GM12878 (cell line): ENCODE measurements around the gene ANKRD45. TPM values are rescaled to one million over a fixed set of nuclear protein-coding genes. Genes with fewer than 3 reads are reported as not detected.

Experiments used
- ATAC-seq: fragments of 200-7000 bp; cut with Tn5 transposase; 3 replicates; pipeline ENCODE4 v1.9.1; 2020; ENCODE audit warnings: mild to moderate bottlenecking, moderate library complexity
- BruUV-seq: library from RNA; stranded (reverse); fragments of 400-500 nt; replicated peaks from 2 replicates; lab custom pipeline; 2021; lab: Mats Ljungman, UMichigan
- CTCF ChIA-PET: fragments of 300-600 bp; sonication (Branson Sonifier 250); formaldehyde crosslinking; extraction: SDS; loops from one replicate; lab custom pipeline; 2021; ENCODE audit warnings: inconsistent platforms; lab: Yijun Ruan, JAX
- POLR2A ChIA-PET: fragments of 350-600 bp; formaldehyde crosslinking; extraction: SDS; loops from one replicate; lab custom pipeline; 2021; ENCODE audit warnings: inconsistent platforms; lab: Charles Lee
- RAD21 ChIA-PET: fragments of 300-600 bp; sonication (Branson Sonifier 250); formaldehyde crosslinking; loops from one replicate; lab custom pipeline; 2023; ENCODE audit warnings: antibody characterized with exemption; ENCODE audit not compliant: unreplicated experiment; lab: Charles Lee
- SMC1A ChIA-PET: fragments of 300-600 bp; sonication (Branson Sonifier 250); formaldehyde crosslinking; loops from one replicate; lab custom pipeline; 2023; ENCODE audit not compliant: unreplicated experiment, uncharacterized antibody; lab: Charles Lee
- DNase-seq: peaks from one replicate; pipeline ENCODE4 v3.0.0-alpha.2; 2011; ENCODE audit warnings: low read depth, low spot score
- FAIRE-seq: peaks from 3 replicates; lab custom pipeline; 2011; peaks lifted over from hg19 to GRCh38; lab: Jason Lieb, UNC
- H2AFZ ChIP-seq: 2 replicates; pipeline ENCODE4 v1.6.0; 2011; ENCODE audit warnings: low read depth, low read length, control low read depth; ENCODE audit not compliant: control insufficient read depth
- H3K27ac ChIP-seq: 2 replicates; pipeline ENCODE4 v1.5.1; 2011; ENCODE audit warnings: control low read depth; ENCODE audit not compliant: control insufficient read depth, insufficient read depth
- H3K27me3 ChIP-seq, 2 experiments: replicated peaks in 1 of 2; 2 replicates each; pipeline versions ENCODE4 v1.6.0 to v1.6.1; 2011; ENCODE audit warnings: low read length in 1 of 2; ENCODE audit not compliant: control insufficient read depth in 2 of 2, insufficient read depth in 2 of 2
- H3K36me3 ChIP-seq, 2 experiments: 2 replicates each; pipeline ENCODE4 v1.5.1; 2011; ENCODE audit warnings: low read length in 1 of 2; ENCODE audit not compliant: control insufficient read depth in 2 of 2, insufficient read depth in 2 of 2
- H3K4me1 ChIP-seq: 2 replicates; pipeline ENCODE4 v1.6.1; 2011; ENCODE audit warnings: mild to moderate bottlenecking, low read length, moderate library complexity, mixed read lengths; ENCODE audit not compliant: control insufficient read depth, insufficient read depth
- H3K4me2 ChIP-seq: 2 replicates; pipeline ENCODE4 v1.6.0; 2011; ENCODE audit warnings: control low read depth; ENCODE audit not compliant: control insufficient read depth, insufficient read depth
- H3K4me3 ChIP-seq: fragments of 200-600 bp; sonication (generic); 2 replicates; pipeline ENCODE4 v1.5.1; 2016
- H3K79me2 ChIP-seq: 2 replicates; pipeline ENCODE4 v1.6.0; 2011; ENCODE audit warnings: low read length; ENCODE audit not compliant: control insufficient read depth, insufficient read depth
- H3K9ac ChIP-seq: 2 replicates; pipeline ENCODE4 v1.8.0; 2011; ENCODE audit warnings: low read length, control low read depth, mixed read lengths; ENCODE audit not compliant: control insufficient read depth, insufficient read depth
- H3K9me3 ChIP-seq: replicated peaks from 3 replicates; pipeline ENCODE4 v1.5.1; 2011; ENCODE audit warnings: mild to moderate bottlenecking, low read length; ENCODE audit not compliant: control insufficient read depth, insufficient read depth
- H4K20me1 ChIP-seq: 2 replicates; pipeline ENCODE4 v1.6.0; 2011; ENCODE audit not compliant: control insufficient read depth, insufficient read depth
- GABPA ChIP-seq: IDR thresholded peaks from 2 replicates; pipeline ENCODE4 v1.6.1; 2014; ENCODE audit warnings: antibody characterized with exemption, low read depth, mild to moderate bottlenecking, inconsistent platforms
- HDAC6 ChIP-seq: fragments of 200-600 bp; sonication (generic); IDR thresholded peaks from one replicate; pipeline ENCODE4 v1.8.0; 2017; ENCODE audit warnings: antibody characterized with exemption; ENCODE audit not compliant: unreplicated experiment
- NFXL1 ChIP-seq: fragments of 450-650 bp; IDR thresholded peaks from 2 replicates; pipeline ENCODE4 v1.6.1; 2017; ENCODE audit warnings: antibody characterized with exemption, mild to moderate bottlenecking, borderline replicate concordance
- NR2C1 ChIP-seq: fragments of 450-650 bp; IDR thresholded peaks from 2 replicates; pipeline ENCODE4 v1.6.1; 2017; ENCODE audit warnings: antibody characterized with exemption, mild to moderate bottlenecking, moderate library complexity
- RB1 ChIP-seq: fragments of 450-650 bp; formaldehyde crosslinking; IDR thresholded peaks from 2 replicates; pipeline ENCODE4 v1.6.1; 2017; ENCODE audit warnings: mild to moderate bottlenecking, borderline replicate concordance
- SMC3 ChIP-seq: IDR thresholded peaks from 2 replicates; pipeline ENCODE4 v1.6.1; 2011; ENCODE audit warnings: low read length, improper control_type of control experiment, borderline replicate concordance
- SREBF1 ChIP-seq: IDR thresholded peaks from 2 replicates; pipeline ENCODE4 v1.6.1; 2012; ENCODE audit warnings: mild to moderate bottlenecking, low read length
- TARDBP ChIP-seq: IDR thresholded peaks from 2 replicates; pipeline ENCODE4 v1.6.1; 2016; ENCODE audit warnings: borderline replicate concordance
- TCF12 ChIP-seq: IDR thresholded peaks from 2 replicates; pipeline ENCODE4 v1.6.1; 2011; ENCODE audit warnings: low read depth, mild to moderate bottlenecking, low read length
- WGBS: methylation state at CpG from one replicate; pipeline ENCODE4 v1.1.6; 2016; ENCODE audit warnings: low lambda C conversion rate; ENCODE audit not compliant: insufficient replicate concordance, insufficient coverage; ENCODE audit errors: missing lambda C conversion rate; 5-methylcytosine and 5-hydroxymethylcytosine counted together
- in situ Hi-C: fragments of 300-500 bp; cut with MboI; formaldehyde crosslinking; loops from 9 replicates; pipeline ENCODE4 v1.14.3; 2018; ENCODE audit warnings: mixed read lengths
- intact Hi-C: fragments of 100-400 bp; cut with micrococcal nuclease; formaldehyde crosslinking; loops from one replicate; pipeline ENCODE4 v1.14.2; 2022; ENCODE audit not compliant: unreplicated experiment
- polyA plus RNA-seq, 11 experiments: library from polyadenylated mRNA; depleted of rRNA in 4 of 11; unstranded in 6 of 11; stranded (reverse) in 5 of 11; fragments of >200 nt; fragmentation: Nextera tagmentation in 4 of 11; fragmentation: Illumina TruSeq in 1 of 11; extraction: Ambion mirVana in 4 of 11; extraction: Trizol in 1 of 11; gene quantifications; 1 replicate in 1 of 11; 2 replicates in 10 of 11; pipeline versions ENCODE4 v1.2.1 to v1.2.3, GENCODE V29; 2011 to 2016; ENCODE audit warnings: inconsistent platforms in 2 of 11, missing spikeins in 2 of 11, low read depth in 1 of 11
- total RNA-seq, 4 experiments: library from RNA; depleted of rRNA in 3 of 4; stranded (reverse); fragments of >200 nt in 3 of 4; fragmentation: Illumina TruSeq in 1 of 4; extraction: Trizol in 1 of 4; gene quantifications; 2 replicates each; pipeline versions ENCODE4 v1.2.1 to v1.2.3, GENCODE V29; 2013 to 2021

ANKRD45 gene
- total and polyA plus RNA-seq, 10 of the 15 experiments (the other 5 are each of a cell fraction or from before 2014, with no cell fraction given): 0.04 to 0.15 (median 0.13) TPM; not detected in 5

DNA sequence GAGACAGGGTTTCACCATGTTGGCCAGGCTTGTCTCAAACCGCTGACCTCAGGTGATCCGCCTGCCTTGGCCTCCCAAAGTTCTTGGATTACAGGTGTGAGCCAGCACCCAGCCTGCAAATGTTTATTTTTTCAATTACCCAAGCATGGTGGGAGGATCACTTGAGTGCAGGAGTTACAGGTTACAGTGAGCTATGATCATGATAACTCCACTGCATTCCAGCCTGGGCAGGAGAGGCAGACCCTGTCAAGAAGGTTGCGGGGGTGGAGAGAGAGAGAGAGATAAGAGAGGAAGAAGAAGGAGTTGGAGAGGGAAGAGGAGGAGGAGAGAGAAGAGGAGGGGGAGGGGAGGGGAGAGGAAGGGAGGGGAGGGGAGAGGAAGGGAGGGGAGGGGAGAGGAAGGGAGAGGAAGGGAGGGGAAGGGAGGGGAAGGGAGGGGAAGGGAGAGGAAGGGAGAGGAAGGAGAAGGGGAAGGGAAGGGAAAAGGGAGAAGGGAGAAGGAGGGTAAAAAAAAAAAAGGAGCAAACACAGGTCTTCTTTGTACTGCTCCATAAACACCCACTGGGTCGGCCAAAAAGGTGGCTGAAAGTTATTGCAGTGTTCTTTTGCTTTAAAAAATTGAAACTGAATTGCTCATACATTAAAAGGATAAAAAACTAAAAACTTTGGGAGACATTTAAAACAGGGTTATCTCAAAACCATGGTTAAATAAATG, 61.0 kb downstream of the ANKRD45 start (continued):
- TF ChIP-seq SMC3 (no peak), SREBF1 (no peak), NFXL1 (no peak), RB1 (no peak), TARDBP (no peak)

DNA sequence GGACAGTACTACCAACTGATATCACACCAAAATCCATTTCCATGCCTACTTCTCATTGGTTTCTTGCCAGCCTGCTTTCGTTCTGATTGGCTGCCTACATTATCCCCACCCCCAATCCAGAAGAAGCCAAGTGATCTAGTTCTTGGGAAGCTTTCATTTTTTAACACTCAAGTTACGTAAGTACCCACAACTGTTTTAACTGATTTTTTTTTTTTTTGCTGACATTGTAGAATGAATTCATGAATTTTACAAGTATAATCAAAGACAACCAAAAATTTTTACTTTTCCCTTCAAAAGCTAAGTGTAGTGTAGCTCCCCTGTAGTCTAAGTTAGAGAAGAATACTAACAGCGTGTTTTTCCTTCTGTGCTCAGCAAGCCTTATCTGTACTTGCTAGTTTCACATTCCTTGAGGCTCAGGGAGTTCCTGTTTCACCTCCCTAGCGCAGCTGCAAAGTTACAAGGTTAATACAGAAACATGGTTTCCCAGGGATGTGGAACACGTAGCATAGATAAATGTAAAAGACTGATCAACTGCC, 66.5 kb downstream of the ANKRD45 start, which contains the start of gene SLC9C2:
SLC9C2 (minus strand) TSS at position 17 of the 536 bp plus-strand sequence. CDS start 1,296 bp downstream, outside the sequence.
- Histone ChIP-seq H3K4me2 (peak within 1 kb of the TSS; percentile 54; the same call in 1 of the 2 replicates), H3K27me3 (no peaks in the 10 kb centered on the region), H3K79me2 (no peaks in the 10 kb centered on the region), H3K27ac (no peak within 1 kb of the TSS), H3K9ac (no peak within 1 kb of the TSS), H3K4me3 (no peak within 1 kb of the TSS), H3K36me3 (no peaks in the 10 kb centered on the region), H2AFZ (no peak within 1 kb of the TSS), H3K9me3 (no peaks in the 10 kb centered on the region; the same call in 2 of the 3 replicates), H3K4me1 (peaks cover 7% of the 10 kb centered on the region; the same call in 1 of the 2 replicates), H4K20me1 (no peaks in the 10 kb centered on the region)
- no peak for DNase-seq
- intact Hi-C loops: no loop called here
- ChIA-PET POLR2A (interaction anchor here (0.6 kb wide), 1 partner anchor 618 kb away, joined by 3 read pairs; no protein-coding TSS in a partner anchor), CTCF (interaction anchor here (0.6 kb wide), 1 partner anchor 62 kb away, joined by 4 read pairs; no protein-coding TSS in a partner anchor), RAD21 (no interaction called here), SMC1A (interaction anchor here (1.3 kb wide), 1 partner anchor 9 kb away, joined by 3 read pairs; no protein-coding TSS in a partner anchor)
- WGBS: 52% methylated on average over 5 of the region's 5 CpGs
- ATAC-seq: no peak
- TF ChIP-seq NR2C1 (no peak), TCF12 (no peak), GABPA (no peak), HDAC6 (no peak)
- no TSS peak for BruUV-seq
- in situ Hi-C loops: no loop called here
- FAIRE-seq: peak; percentile 54
